ES-I3 (cell line): ENCODE data around the gene BDKRB1.

Experiments used
- H3K36me3 ChIP-seq: 2 replicates; pipeline ENCODE4 v1.6.1; 2013; ENCODE audit warnings: mild to moderate bottlenecking, low read length, control low read depth, moderate library complexity; ENCODE audit not compliant: insufficient read depth
- H3K4me1 ChIP-seq: 2 replicates; pipeline ENCODE4 v1.6.1; 2013; ENCODE audit warnings: mild to moderate bottlenecking, control low read depth, low read length; ENCODE audit not compliant: insufficient read depth
- H3K9ac ChIP-seq: 2 replicates; pipeline ENCODE4 v1.6.1; 2013; ENCODE audit warnings: low read depth, mild to moderate bottlenecking, low read length, moderate library complexity
- H3K9me3 ChIP-seq: 2 replicates; pipeline ENCODE4 v1.6.1; 2013; ENCODE audit warnings: mild to moderate bottlenecking, low read length, moderate library complexity; ENCODE audit not compliant: control insufficient read depth, insufficient read depth

Gene BDKRB1

DNA sequence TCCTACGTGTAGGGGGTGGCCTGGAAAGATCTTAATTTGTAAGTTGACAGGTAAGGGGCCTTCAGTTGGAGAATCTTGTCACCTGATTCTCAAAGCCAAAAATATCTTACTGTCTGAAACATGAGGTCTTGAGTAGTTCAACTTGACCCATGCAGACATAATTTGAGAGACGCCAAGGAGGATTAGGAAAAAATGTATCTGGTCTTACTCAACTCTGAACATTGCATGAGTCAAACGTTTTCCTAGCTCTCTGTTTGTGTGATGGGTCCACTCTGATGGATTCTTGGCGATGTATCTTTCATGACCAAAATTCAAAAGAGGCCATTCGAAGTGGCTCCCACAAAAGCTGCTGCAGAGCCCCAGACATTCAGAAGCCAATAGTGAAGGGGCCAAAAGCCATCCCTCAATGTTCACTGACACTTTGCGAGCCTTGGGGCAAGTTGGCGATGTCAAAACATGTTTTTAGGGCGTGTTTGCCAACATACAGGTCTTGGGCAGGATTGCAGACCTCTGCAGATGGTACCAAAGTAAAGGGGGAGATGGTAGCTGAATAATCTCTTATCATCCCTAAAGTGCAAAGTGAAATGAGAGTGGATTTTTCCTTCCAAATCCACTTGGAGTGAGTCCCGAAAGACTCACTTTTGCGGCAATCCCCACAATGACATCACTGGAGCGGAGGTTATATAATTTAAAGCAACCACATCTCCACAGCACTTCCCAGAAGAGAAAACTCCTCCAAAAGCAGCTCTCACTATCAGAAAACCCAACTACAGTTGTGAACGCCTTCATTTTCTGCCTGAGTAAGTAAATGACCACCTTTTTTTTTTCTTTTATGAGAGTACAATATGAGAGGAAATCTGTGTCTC lies at the start of gene BDKRB1:
Gene BDKRB1, plus strand, starts transcription at position 710 of the 866 bp plus-strand sequence. CDS start 7,473 bp downstream, outside the sequence.
- no peaks in the 10 kb centered on the region for H3K36me3 ChIP-seq
- no peak within 1 kb of the TSS for H3K9ac ChIP-seq
- H3K4me1 ChIP-seq = peaks cover 10% of the 10 kb centered on the region; the same call in 1 of the 2 replicates
- H3K9me3 ChIP-seq = no peaks in the 10 kb centered on the region; the same call in 1 of the 2 replicates

- H3K9ac ChIP-seq = no peak overlapping the region
Observed at GRCh38 chr14:96206461-96206860, 49.5 kb upstream of the BDKRB1 start.

GRCh38 chr14:96207686-96208085 lies 48.3 kb upstream of the BDKRB1 start:
- H3K36me3 ChIP-seq = no peaks in the 10 kb centered on the region
- H3K4me1 ChIP-seq = peaks cover 6% of the 10 kb centered on the region; the same call in 1 of the 2 replicates
- peaks cover 4% of the 10 kb centered on the region; the same call in 1 of the 2 replicates for H3K9me3 ChIP-seq
- no peak overlapping the region for H3K9ac ChIP-seq

More at GRCh38 chr14:96206461-96206860, 49.5 kb upstream of the BDKRB1 start:
- Histone ChIP-seq H3K36me3 (no peaks in the 10 kb centered on the region), H3K4me1 (peaks cover 6% of the 10 kb centered on the region; the same call in 1 of the 2 replicates), H3K9me3 (no peaks in the 10 kb centered on the region)

GRCh38 chr14:96208739-96209138 lies 47.3 kb upstream of the BDKRB1 start:
- H3K9ac ChIP-seq = no peak overlapping the region
- no peaks in the 10 kb centered on the region for H3K36me3 ChIP-seq
- peaks cover 4% of the 10 kb centered on the region; the same call in 1 of the 2 replicates for H3K9me3 ChIP-seq
- H3K4me1 ChIP-seq = peaks cover 6% of the 10 kb centered on the region; the same call in 1 of the 2 replicates

DNA sequence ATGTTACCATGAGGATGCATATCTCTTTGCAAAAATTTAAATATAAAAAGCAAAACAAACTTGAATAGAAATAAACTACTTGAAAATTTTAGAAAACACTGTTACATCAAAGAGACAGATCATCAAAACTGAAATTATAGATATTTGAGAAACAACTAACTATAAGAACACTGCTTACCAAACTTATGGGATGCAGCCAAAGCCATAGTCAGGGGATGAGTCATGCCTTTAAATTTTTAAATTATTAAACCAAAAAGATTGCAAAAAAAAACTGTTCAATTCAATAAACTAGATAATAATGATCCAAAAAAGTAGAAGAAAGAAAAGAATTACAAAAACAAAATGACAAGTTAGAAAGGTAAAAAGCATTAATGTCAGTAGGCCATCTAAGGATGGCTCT lies 43.9 kb upstream of the BDKRB1 start:
- H3K9ac ChIP-seq = no peak overlapping the region
- no peaks in the 10 kb centered on the region for H3K4me1 ChIP-seq
- H3K36me3 ChIP-seq = no peaks in the 10 kb centered on the region
- peaks cover 4% of the 10 kb centered on the region; the same call in 1 of the 2 replicates for H3K9me3 ChIP-seq

GRCh38 chr14:96212896-96213295 lies 43.1 kb upstream of the BDKRB1 start:
- H3K9ac ChIP-seq = no peak overlapping the region
- no peaks in the 10 kb centered on the region for H3K4me1 ChIP-seq
- H3K9me3 ChIP-seq = peaks cover 4% of the 10 kb centered on the region; the same call in 1 of the 2 replicates
- no peaks in the 10 kb centered on the region for H3K36me3 ChIP-seq

- H3K4me1 ChIP-seq = no peaks in the 10 kb centered on the region
- peaks cover 4% of the 10 kb centered on the region; the same call in 1 of the 2 replicates for H3K9me3 ChIP-seq
- no peaks in the 10 kb centered on the region for H3K36me3 ChIP-seq
- no peak overlapping the region for H3K9ac ChIP-seq
Observed at GRCh38 chr14:96213871-96214465, 42.0 kb upstream of the BDKRB1 start.

DNA sequence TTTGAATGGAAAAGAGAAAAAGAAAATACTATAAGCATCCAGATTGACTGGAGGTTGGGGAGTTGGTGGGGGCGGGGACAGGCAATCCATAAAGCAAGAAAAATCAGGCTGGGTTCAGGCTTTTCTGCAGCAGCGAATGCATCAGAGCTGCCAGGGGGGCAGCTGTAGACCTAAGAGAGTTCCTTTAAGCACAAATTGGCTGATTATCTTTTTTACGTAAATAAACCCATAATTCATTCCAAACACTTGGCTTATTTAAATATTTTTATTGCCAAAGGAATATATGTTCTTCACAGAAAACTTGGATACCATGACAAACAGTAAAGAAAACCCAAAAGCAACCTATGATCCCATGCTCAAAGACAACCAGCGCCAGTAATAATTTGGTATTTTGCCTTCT lies 41.2 kb upstream of the BDKRB1 start:
- no peak overlapping the region for H3K9ac ChIP-seq
- no peaks in the 10 kb centered on the region for H3K36me3 ChIP-seq
- H3K9me3 ChIP-seq = peaks cover 4% of the 10 kb centered on the region; the same call in 1 of the 2 replicates
- no peaks in the 10 kb centered on the region for H3K4me1 ChIP-seq

GRCh38 chr14:96215452-96216244 lies 40.4 kb upstream of the BDKRB1 start:
- Histone ChIP-seq H3K9ac (no peak overlapping the region), H3K36me3 (no peaks in the 10 kb centered on the region), H3K4me1 (no peaks in the 10 kb centered on the region), H3K9me3 (peaks cover 4% of the 10 kb centered on the region; the same call in 1 of the 2 replicates)

- no peaks in the 10 kb centered on the region for H3K36me3 ChIP-seq
- H3K9ac ChIP-seq = no peak overlapping the region
- H3K9me3 ChIP-seq = peaks cover 3% of the 10 kb centered on the region; the same call in 1 of the 2 replicates
- H3K4me1 ChIP-seq = no peaks in the 10 kb centered on the region
Observed at GRCh38 chr14:96216627-96217026, 39.4 kb upstream of the BDKRB1 start.

DNA sequence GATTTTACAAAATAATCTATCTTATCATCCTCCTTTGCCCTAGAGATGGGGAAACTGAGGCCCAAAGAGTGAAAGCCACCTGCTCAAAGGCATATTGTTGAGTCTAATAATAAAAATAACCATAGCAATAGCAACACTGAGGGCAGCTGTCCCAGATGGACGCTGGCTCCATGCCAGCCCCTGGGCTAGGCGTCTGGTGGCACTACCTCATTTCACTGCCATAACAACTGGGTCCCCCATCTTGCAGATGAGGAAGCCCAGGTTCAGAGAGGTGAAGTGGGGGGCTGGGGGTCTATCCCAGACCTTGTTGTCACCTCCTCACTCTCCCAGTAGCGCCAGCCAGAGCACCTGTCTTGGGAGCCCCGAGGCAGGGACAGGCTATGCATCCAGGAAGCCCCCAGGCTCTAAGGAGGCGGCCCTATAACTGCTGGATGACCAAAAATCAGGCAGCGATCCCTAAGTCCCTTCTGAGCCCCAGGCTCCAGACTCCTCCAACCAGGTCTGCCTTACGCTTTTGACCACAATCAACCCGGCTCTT lies 38.6 kb upstream of the BDKRB1 start:
- no peaks in the 10 kb centered on the region for H3K36me3 ChIP-seq
- no peak overlapping the region for H3K9ac ChIP-seq
- H3K9me3 ChIP-seq = no peaks in the 10 kb centered on the region
- no peaks in the 10 kb centered on the region for H3K4me1 ChIP-seq

GRCh38 chr14:96221109-96221650 lies 34.8 kb upstream of the BDKRB1 start:
- 0 out of 2 replicates have a peak, but pooled peaks cover 3% of the 10 kb centered on the region for H3K4me1 ChIP-seq
- H3K36me3 ChIP-seq = no peaks in the 10 kb centered on the region
- no peak overlapping the region for H3K9ac ChIP-seq
- no peaks in the 10 kb centered on the region for H3K9me3 ChIP-seq

- no peak overlapping the region for H3K9ac ChIP-seq
- H3K36me3 ChIP-seq = no peaks in the 10 kb centered on the region
- 0 out of 2 replicates have a peak, but pooled peaks cover 3% of the 10 kb centered on the region for H3K4me1 ChIP-seq
- no peaks in the 10 kb centered on the region for H3K9me3 ChIP-seq
Observed at GRCh38 chr14:96221841-96222240, 34.2 kb upstream of the BDKRB1 start.
